Left renal cortex interstitium (tissue), 4 donors: ENCODE results near the gene DPM3. TPM values are rescaled to one million over a fixed set of nuclear protein-coding genes. Genes with fewer than 3 reads are reported as not detected.
"Not testable (repeated sequence)": the region's sequence is repeated elsewhere in the genome, so short reads cannot be mapped to it uniquely, and the experiment has no call there.

Experiments used
- DNase-seq, 4 donors: peaks; one replicate each; pipeline ENCODE4 v3.0.0-alpha.2; 2013; ENCODE audit warnings: low read depth in 4 of 4, low spot score in 2 of 4, missing footprints in 1 of 4
- polyA plus RNA-seq, 4 donors: library from polyadenylated mRNA; unstranded; fragments of 120-200 nt; gene quantifications; one replicate each; pipeline ENCODE4 v1.2.1, GENCODE V29; 2013; ENCODE audit not compliant: insufficient read length in 4 of 4

Gene DPM3
- polyA plus RNA-seq: 10 to 100 TPM; 31.3 to 64.7 (median 45.2) TPM

GRCh38 chr1:155139895-155140629, at the start of gene DPM3:
Gene DPM3 (minus strand): TSS chr1:155140531. CDS start chr1:155140240, 291 bp downstream.
- DNase-seq: peak in 3 of 4 donors; percentile 65 to 80 (median 69)

GRCh38 chr1:155189926-155190325, 49.6 kb upstream of the DPM3 start:
- DNase-seq: not testable (repeated sequence)

- DNase-seq: no peak
Measured at GRCh38 chr1:155188268-155188667, 47.9 kb upstream of the DPM3 start.

GRCh38 chr1:155187456-155187891, 47.1 kb upstream of the DPM3 start:
- no peak for DNase-seq

GRCh38 chr1:155186794-155187455, 46.6 kb upstream of the DPM3 start:
- no peak for DNase-seq

GRCh38 chr1:155186067-155186793, 45.9 kb upstream of the DPM3 start:
- DNase-seq: no peak

- DNase-seq: no peak
Measured at GRCh38 chr1:155185783-155186066, 45.4 kb upstream of the DPM3 start.

- no peak for DNase-seq
Measured at GRCh38 chr1:155184835-155185782, 44.8 kb upstream of the DPM3 start.

- DNase-seq: no peak
Measured at GRCh38 chr1:155184351-155184811, 44.0 kb upstream of the DPM3 start.

GRCh38 chr1:155183775-155184221, 43.5 kb upstream of the DPM3 start:
- DNase-seq: no peak

- no peak for DNase-seq
Measured at GRCh38 chr1:155182052-155182550, 41.8 kb upstream of the DPM3 start.

GRCh38 chr1:155181371-155182051, 41.2 kb upstream of the DPM3 start:
- no peak for DNase-seq

GRCh38 chr1:155179112-155180031, 39.0 kb upstream of the DPM3 start:
- DNase-seq: no peak

- no peak for DNase-seq
Measured at GRCh38 chr1:155178441-155179111, 38.2 kb upstream of the DPM3 start.

- DNase-seq: no peak
Measured at GRCh38 chr1:155177918-155178281, 37.6 kb upstream of the DPM3 start.

GRCh38 chr1:155177192-155177917, 37.0 kb upstream of the DPM3 start:
- DNase-seq: no peak

- no peak for DNase-seq
Measured at GRCh38 chr1:155176544-155177071, 36.3 kb upstream of the DPM3 start.
